HS-27A (cell line): Measurements from ENCODE around the gene RNF157.
A peak's percentile ranks its signal among the peaks of the same experiment; 100 is the strongest.
"Not testable (repeated sequence)": the region's sequence is repeated elsewhere in the genome, so short reads cannot be mapped to it uniquely, and the experiment has no call there.

Experiments used
- DNase-seq: peaks from one replicate; pipeline ENCODE4 v3.0.0-alpha.2; 2012; ENCODE audit warnings: low read depth, missing footprints

Gene RNF157

GRCh38 chr17:76270770-76271668, 30.7 kb upstream of the RNF157 start:
- no peak for DNase-seq

DNA sequence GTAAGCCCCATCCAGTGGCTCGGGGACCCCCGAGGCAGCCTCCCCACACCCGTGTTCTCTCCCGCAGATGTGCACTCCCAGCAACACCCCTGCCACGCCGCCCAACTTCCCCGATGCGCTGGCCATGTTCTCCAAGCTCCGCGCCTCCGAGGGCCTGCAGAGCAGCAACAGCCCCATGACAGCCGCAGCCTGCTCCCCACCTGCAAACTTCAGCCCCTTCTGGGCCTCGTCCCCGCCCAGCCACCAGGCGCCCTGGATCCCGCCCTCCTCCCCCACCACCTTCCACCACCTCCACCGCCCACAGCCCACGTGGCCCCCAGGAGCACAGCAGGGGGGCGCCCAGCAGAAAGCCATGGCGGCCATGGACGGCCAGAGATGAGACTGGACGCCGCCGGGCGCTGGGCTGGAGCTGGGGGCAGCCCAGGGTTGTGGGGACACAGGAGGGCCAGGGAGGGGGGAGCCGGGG, 29.9 kb upstream of the RNF157 start:
- DNase-seq: no peak

DNA sequence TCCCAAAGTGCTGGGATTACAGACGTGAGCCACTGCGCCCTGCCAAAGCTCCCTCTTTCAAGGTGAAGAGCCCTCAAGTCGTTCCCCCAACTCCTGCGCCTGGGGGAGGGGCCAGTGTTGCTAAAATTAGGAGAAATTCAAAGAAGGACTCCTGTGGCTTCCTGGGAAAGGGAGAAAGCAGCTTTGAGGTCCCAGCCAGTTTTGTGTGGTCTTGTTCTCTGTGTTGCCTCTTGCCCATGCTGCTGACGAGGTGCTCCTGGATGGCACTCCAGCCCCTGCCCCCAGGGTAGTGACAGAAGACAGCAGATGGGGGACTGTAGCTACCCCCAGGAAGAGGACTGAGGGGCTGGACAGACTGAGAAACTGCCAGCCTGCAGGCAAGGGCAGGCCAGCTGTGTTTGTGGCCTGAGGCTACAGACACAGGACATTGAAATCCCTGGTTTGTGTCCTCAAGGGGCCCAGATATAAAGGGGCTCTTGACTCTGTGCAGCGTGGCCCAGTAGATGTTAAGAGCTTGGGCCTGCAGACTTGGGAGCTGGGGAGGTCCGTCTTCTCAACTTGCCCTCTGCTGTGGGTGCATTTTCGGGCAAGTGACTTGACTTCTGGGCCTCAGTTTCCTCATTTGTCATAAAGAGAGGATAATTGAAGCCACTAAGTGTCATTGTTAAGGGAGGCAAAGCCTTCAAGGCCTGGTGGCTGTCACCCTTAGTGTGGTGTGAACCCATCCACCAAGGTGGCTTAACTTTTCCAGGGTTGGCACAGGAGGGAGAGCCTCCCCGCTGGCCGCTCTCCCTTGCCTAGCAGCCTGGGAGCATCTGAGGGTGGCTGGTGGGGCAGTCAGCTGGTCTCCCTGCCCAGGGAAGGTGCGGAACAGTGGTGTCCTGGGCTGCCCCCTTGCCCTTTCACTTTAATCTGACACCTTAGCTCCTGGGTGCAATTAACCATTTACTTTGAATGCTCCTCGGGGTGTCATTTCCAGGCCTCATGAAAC, 29.0 kb upstream of the RNF157 start:
- DNase-seq: no peak

GRCh38 chr17:76268015-76268749, 27.9 kb upstream of the RNF157 start:
- DNase-seq: no peak

- not testable (repeated sequence) for DNase-seq
Observed at GRCh38 chr17:76267581-76268001, 27.3 kb upstream of the RNF157 start.

DNA sequence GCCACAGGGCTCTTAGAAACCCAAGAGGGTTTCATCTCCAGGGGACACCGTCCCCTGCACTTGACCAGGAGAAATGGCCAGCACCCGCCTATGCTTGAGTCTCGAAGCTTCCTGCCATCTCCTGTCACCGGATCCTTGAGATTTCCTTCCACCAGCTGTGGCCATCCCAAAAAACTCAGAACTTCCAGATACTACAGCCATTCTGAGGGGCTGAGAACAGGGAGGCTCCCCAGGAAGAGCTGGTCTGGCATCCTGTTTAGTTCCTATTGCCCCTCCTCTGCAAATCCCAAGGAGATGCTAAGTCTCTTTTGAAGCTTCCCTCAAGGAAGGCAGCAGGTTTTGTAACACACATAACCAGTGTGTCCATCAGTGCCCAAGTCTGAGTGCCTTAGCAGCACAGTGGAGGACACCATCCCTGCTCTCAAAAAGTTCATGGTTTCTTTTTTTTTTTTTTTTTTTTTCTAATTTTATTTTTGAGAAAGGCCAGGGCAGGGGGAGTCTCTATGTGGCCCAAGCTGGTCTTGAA, 26.8 kb upstream of the RNF157 start:
- DNase-seq: no peak

GRCh38 chr17:76266244-76266938, 26.1 kb upstream of the RNF157 start:
- DNase-seq: no peak

GRCh38 chr17:76265624-76266243, 25.4 kb upstream of the RNF157 start:
- no peak for DNase-seq

- peak; percentile 89 for DNase-seq
Observed at GRCh38 chr17:76264755-76265623, 24.7 kb upstream of the RNF157 start, which contains the start of gene UBALD2. Gene UBALD2 (plus strand): TSS chr17:76265348. CDS start chr17:76265506, 158 bp downstream.

DNA sequence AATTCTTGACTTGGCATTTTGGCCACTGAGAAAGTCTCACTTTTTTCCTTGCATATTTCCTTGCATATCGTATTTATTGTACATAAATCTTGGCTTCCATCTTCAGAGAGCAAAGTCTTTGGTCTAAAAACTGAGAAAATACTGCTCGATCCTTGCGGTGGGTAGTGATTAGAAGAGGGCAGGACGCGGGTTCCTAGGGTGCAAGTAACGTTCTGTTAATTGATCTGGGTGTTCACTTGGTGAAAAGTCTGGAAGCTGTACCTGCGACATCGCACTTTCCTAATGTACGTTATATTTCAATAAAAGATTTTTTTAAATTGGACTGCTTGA, 24.1 kb upstream of the RNF157 start:
- DNase-seq: no peak

DNA sequence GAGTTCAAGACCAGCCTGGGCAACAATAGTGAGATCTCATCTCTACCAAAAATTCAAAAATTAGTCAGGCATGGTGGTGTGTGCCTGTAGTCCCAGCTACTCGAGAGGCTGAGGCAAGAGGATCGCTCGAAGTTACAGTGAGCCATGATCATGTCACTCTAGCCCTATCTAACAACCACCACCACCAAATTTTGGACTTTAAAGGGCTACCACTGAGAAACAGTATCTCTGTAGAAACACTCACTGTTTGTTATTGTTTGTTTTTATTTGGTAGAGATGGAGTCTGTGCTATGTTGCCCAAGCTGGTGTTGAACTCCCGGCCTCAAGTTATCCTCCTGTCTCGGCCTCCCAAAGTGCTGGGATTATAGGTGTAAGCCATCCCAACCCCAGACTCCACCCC, 23.6 kb upstream of the RNF157 start:
- no peak for DNase-seq

DNA sequence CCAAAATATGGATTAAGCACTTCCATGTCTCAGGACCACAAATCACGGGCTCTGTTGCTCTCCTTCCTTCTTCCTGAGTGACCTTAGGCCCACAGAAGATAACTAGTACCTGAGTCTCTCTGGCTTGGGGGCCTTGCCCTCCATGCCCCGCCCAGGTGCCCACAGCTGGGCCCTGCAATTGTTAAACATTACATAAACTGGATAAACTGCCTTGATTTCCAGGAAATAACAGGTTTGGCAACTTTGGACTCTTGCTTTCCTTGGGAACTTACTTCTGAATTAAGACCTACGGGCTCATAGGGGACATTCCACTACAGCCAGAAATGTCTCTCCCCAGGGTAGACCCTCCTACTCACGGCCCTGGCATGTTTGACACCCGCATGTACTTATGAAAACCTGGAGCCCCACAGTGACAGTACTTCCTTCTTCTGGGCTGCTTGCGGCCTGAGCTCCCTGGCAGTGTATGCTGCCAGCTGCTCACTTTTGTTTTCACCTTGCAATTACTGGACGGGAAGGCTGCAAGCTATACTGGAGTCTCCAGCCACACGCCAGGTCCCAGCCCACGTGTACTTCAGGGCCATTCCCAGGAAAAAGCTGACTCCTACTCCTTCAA, 22.5 kb upstream of the RNF157 start:
- no peak for DNase-seq

- no peak for DNase-seq
Observed at GRCh38 chr17:76261421-76262215, 21.3 kb upstream of the RNF157 start.

DNA sequence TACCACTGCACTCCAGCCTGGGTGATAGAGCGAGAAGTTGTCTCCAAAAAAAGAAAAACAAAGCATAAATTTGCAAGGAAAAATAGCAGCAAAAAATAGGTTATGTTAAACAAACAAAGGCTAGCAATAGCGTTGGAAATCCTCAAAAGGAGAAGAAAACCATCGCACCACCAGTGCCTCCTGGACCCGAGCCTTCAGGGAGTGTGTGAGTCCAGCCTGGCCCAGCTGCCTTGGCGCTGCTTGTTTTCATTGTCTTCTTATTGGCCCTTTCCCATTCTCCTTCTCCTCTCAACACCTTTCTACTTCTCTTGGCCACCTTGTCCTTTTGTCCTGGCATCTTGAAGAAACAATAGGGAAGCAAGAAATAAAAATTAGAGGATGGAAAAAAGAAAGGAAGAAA, 20.4 kb upstream of the RNF157 start:
- DNase-seq: no peak

- DNase-seq: no peak
Observed at GRCh38 chr17:76260220-76260619, 19.9 kb upstream of the RNF157 start.

GRCh38 chr17:76256430-76257050, 16.2 kb upstream of the RNF157 start:
- not testable (repeated sequence) for DNase-seq

DNA sequence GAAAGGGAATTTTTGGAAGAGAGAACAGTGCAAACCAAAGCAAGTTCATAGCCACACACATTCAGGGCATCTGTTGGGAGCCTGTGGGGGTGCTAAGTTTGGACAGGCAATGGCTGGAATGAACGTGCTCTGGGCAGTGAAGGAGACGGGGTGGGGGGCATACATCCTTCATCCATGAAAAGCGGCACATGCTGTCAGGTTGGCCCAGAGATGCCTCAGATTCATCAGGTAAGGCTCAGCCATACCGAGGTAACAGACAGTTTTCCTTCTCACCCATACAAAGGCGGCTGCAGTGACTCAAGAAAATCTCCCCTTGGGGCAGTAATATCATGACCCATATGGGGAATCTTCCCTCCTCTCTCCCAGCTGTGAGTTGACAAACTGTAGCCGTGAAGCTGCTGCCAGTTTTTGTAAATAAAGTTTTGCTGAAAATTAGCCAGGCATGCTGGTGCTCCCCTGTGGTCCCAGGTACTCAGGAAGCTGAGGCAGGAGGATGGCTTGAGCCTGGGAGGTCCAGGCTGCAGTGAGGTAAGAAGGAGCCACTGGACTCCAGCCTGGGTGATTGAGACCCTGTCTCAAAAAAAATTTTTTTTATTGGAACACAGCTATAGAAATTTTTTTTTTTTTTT, 15.6 kb upstream of the RNF157 start:
- DNase-seq: no peak
